Kidney (tissue), 14 donors: ENCODE data around the gene CLIP1. TPM values are rescaled to one million over a fixed set of nuclear protein-coding genes. Genes with fewer than 3 reads are reported as not detected.

Experiments
- DNase-seq, 5 donors: peaks; one replicate each; pipeline ENCODE4 v3.0.0-alpha.2; 2013 to 2020
- FAIRE-seq: peaks from 2 replicates; lab custom pipeline; 2012; peaks lifted over from hg19 to GRCh38; lab: Jason Lieb, UNC
- H3K27ac ChIP-seq, 2 donors: one replicate each; pipeline ENCODE4 v1.7.0; 2013; ENCODE audit warnings: low read depth in 2 of 2, low read length in 2 of 2, inconsistent platforms in 1 of 2
- H3K27me3 ChIP-seq: one replicate; pipeline ENCODE4 v1.7.1; 2013; ENCODE audit warnings: low read length, inconsistent platforms; ENCODE audit not compliant: control insufficient read depth, insufficient read depth
- H3K36me3 ChIP-seq, 3 donors: one replicate each; pipeline versions ENCODE4 v1.7.0 to v1.7.1; 2013; ENCODE audit warnings: low read length in 3 of 3, control low read depth in 1 of 3, inconsistent platforms in 1 of 3; ENCODE audit not compliant: insufficient read depth in 3 of 3, control insufficient read depth in 2 of 3
- H3K4me1 ChIP-seq, 3 donors: one replicate each; pipeline versions ENCODE4 v1.7.0 to v1.7.1; 2013; ENCODE audit warnings: low read length in 3 of 3, inconsistent platforms in 1 of 3, low read depth in 1 of 3; ENCODE audit not compliant: control insufficient read depth in 2 of 3, insufficient read depth in 2 of 3
- H3K4me3 ChIP-seq, 3 donors: one replicate each; pipeline versions ENCODE4 v1.7.0 to v1.8.1; 2013; ENCODE audit warnings: low read length in 3 of 3, control low read depth in 1 of 3, inconsistent platforms in 1 of 3
- H3K9ac ChIP-seq, 3 donors: one replicate each; pipeline versions ENCODE4 v1.7.0 to v1.7.1; 2013; ENCODE audit warnings: low read length in 3 of 3, control low read depth in 1 of 3, inconsistent platforms in 1 of 3
- H3K9me3 ChIP-seq, 3 donors: one replicate each; pipeline versions ENCODE4 v1.7.0 to v1.7.1; 2013; ENCODE audit warnings: low read length in 3 of 3, control low read depth in 1 of 3, inconsistent platforms in 1 of 3; ENCODE audit not compliant: control insufficient read depth in 2 of 3, insufficient read depth in 1 of 3
- CTCF ChIP-seq: IDR thresholded peaks from 3 replicates; pipeline ENCODE4 v1.5.1; 2012; ENCODE audit warnings: mild to moderate bottlenecking, moderate library complexity, borderline replicate concordance; ENCODE audit not compliant: insufficient read depth; ENCODE audit errors: extremely low read depth
- intact Hi-C: fragments of 100-400 bp; cut with DNase I; formaldehyde crosslinking; loops from one replicate; pipeline ENCODE4 v1.11.1; 2022
- polyA plus RNA-seq: library from polyadenylated mRNA; stranded (reverse); fragments of 350-450 nt; fragmentation: Illumina TruSeq; extraction: RNeasy Lipid Tissue Mini Kit (QIAGEN cat#74804); gene quantifications from one replicate; pipeline ENCODE4 v1.2.3, GENCODE V29; 2014; ENCODE audit warnings: low read depth, low replicate concordance; ENCODE audit not compliant: insufficient read depth
- total RNA-seq: library from RNA; stranded (reverse); fragmentation: NEBNext Ultra II Directional; extraction: Animal tissue kit (Norgen Biotek cat#: 25700); gene quantifications from one replicate; pipeline ENCODE4 v1.2.1, GENCODE V29; 2021
- donor health status: control.
- donor health status: control.
- donor health status: control.
- donor health status: control.
- donor health status: control.
- donor health status: DM: yes; HTN: yes; CAD: no.
- donor health status: Normal renal cell carcinoma (clear cell type).

The CLIP1 gene
- total and polyA plus RNA-seq, 2 donors from 2014 or later = 14.5 to 85.3 TPM

DNA sequence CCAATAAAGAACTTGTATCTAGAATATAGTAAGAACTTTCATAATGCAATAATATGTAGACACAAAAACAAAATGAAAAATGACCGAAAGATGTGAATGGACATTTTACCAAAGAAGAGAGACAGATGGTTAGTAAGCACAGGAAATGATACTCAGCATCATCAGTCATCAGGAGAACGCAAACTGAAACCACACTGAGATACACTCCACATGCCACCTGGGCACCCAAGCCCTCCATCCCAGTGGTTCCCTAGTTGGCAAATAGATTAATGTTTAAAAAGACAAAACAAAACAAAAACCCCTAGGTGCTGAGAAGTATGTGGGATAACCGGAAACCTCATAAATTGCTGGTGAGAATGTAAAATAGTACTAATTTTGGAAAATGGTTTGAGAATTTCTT is 129.4 kb downstream of the CLIP1 start:
- Histone ChIP-seq H3K27me3 (no peaks in the 10 kb centered on the region), H3K36me3 (peaks cover 0 to 24% (median 6%) of the 10 kb centered on the region in 3 donors), H3K27ac (no peak overlapping the region), H3K4me1 (no peaks in the 10 kb centered on the region), H3K4me3 (no peak overlapping the region), H3K9me3 (no peaks in the 10 kb centered on the region), H3K9ac (no peak overlapping the region)
- no peak for TF ChIP-seq CTCF
- intact Hi-C loops = no loop called here
- DNase-seq (no peak), FAIRE-seq (no peak)

- FAIRE-seq (no peak), DNase-seq (no peak)
- Histone ChIP-seq H3K4me1 (no peaks in the 10 kb centered on the region), H3K9me3 (no peaks in the 10 kb centered on the region), H3K27me3 (no peaks in the 10 kb centered on the region), H3K9ac (no peak overlapping the region), H3K4me3 (no peak overlapping the region), H3K36me3 (peaks cover 0 to 20% (median 3%) of the 10 kb centered on the region in 3 donors), H3K27ac (no peak overlapping the region)
- no peak for TF ChIP-seq CTCF
- intact Hi-C loops = no loop called here
Observed at GRCh38 chr12:122291431-122291830, 131.0 kb downstream of the CLIP1 start.

GRCh38 chr12:122283680-122284079 is 138.8 kb downstream of the CLIP1 start:
- intact Hi-C loops = no loop called here
- no peaks in the 10 kb centered on the region for H3K9me3 ChIP-seq
- no peak overlapping the region for H3K4me3 ChIP-seq
- no peak for FAIRE-seq
- H3K4me1 ChIP-seq = no peaks in the 10 kb centered on the region
- TF ChIP-seq CTCF = no peak
- H3K36me3 ChIP-seq = peaks cover 0 to 22% (median 8%) of the 10 kb centered on the region in 3 donors
- no peak overlapping the region for H3K9ac ChIP-seq
- no peak for DNase-seq
- H3K27me3 ChIP-seq = no peaks in the 10 kb centered on the region
- no peak overlapping the region for H3K27ac ChIP-seq

DNA sequence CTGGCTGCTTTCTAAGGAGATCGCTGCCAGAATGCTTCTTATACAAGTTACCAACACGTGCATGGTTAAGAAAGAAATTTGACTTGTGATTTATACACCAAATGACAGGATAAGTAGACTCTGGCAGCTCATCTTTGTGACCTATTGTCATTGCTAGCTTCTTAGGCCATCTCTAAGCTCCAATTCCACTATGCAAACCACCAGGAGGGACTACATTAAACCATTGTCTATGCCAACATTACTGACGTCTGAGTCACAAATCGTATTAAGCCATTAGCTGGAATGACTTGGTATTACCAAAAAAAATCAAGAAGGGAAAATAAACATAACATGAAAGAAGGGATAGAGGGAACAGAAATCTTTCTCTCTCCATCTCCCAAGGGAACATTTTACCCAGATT is 140.4 kb downstream of the CLIP1 start:
- H3K9ac ChIP-seq = no peak overlapping the region
- H3K27ac ChIP-seq = no peak overlapping the region
- no peak for DNase-seq
- no peak overlapping the region for H3K4me3 ChIP-seq
- intact Hi-C loops = no loop called here
- H3K4me1 ChIP-seq = no peaks in the 10 kb centered on the region
- no peaks in the 10 kb centered on the region for H3K27me3 ChIP-seq
- H3K9me3 ChIP-seq = no peaks in the 10 kb centered on the region
- H3K36me3 ChIP-seq = peaks cover 0 to 24% (median 10%) of the 10 kb centered on the region in 3 donors
- FAIRE-seq = no peak
- TF ChIP-seq CTCF = no peak
